NB4 (cell line): ENCODE results near the gene GABRR2.

ENCODE experiments used
- DNase-seq: peaks from one replicate; pipeline ENCODE4 v3.0.0; 2010; ENCODE audit warnings: low read depth
- H3K4me3 ChIP-seq: one replicate; pipeline ENCODE4 v1.5.1; 2011; ENCODE audit warnings: mild to moderate bottlenecking, low read depth, low read length, moderate library complexity
- MYC ChIP-seq: IDR thresholded peaks from 2 replicates; pipeline ENCODE4 v1.6.1; 2011; ENCODE audit warnings: low read depth, low read length
- POLR2A ChIP-seq: IDR thresholded peaks from 2 replicates; pipeline ENCODE4 v1.6.1; 2011; ENCODE audit warnings: mild to moderate bottlenecking; ENCODE audit not compliant: insufficient read length; ENCODE audit errors: extremely low read depth
- TF ChIP-seq, protein P1 (sequence below): IDR thresholded peaks from 2 replicates; pipeline ENCODE4 v1.6.1; 2011; ENCODE audit warnings: low read depth, low read length
- TF ChIP-seq, protein P2 (sequence below): IDR thresholded peaks from one replicate; pipeline ENCODE4 v1.5.1; 2012; ENCODE audit warnings: low read depth, low read length

Gene GABRR2

DNA sequence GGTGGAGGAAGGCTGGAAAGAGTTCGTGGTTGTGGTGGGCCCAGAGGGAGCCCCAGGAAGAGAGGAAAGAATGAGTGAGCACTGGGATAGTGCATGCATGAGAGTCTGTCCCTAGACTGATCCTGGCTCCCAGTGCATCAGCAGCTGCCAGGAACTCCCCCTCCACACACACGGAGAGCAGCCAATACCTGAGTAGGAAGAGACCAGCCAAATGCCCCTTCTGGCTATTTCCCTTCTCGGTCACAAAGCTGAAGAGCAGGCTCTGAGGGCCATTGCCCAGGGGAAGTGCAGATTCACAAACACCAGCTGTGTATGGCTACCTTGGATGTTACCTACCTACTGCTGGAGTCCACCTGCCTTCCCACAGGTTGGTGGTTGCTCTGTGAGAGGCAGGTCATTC lies 45.1 kb downstream of the GABRR2 start:
- H3K4me3 ChIP-seq = no peak overlapping the region
- TF ChIP-seq, protein P1, sequence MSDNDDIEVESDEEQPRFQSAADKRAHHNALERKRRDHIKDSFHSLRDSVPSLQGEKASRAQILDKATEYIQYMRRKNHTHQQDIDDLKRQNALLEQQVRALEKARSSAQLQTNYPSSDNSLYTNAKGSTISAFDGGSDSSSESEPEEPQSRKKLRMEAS = no peak
- TF ChIP-seq MYC = no peak
- TF ChIP-seq, protein P2, sequence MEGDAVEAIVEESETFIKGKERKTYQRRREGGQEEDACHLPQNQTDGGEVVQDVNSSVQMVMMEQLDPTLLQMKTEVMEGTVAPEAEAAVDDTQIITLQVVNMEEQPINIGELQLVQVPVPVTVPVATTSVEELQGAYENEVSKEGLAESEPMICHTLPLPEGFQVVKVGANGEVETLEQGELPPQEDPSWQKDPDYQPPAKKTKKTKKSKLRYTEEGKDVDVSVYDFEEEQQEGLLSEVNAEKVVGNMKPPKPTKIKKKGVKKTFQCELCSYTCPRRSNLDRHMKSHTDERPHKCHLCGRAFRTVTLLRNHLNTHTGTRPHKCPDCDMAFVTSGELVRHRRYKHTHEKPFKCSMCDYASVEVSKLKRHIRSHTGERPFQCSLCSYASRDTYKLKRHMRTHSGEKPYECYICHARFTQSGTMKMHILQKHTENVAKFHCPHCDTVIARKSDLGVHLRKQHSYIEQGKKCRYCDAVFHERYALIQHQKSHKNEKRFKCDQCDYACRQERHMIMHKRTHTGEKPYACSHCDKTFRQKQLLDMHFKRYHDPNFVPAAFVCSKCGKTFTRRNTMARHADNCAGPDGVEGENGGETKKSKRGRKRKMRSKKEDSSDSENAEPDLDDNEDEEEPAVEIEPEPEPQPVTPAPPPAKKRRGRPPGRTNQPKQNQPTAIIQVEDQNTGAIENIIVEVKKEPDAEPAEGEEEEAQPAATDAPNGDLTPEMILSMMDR = no peak
- TF ChIP-seq POLR2A = no peak
- no peak for DNase-seq

DNA sequence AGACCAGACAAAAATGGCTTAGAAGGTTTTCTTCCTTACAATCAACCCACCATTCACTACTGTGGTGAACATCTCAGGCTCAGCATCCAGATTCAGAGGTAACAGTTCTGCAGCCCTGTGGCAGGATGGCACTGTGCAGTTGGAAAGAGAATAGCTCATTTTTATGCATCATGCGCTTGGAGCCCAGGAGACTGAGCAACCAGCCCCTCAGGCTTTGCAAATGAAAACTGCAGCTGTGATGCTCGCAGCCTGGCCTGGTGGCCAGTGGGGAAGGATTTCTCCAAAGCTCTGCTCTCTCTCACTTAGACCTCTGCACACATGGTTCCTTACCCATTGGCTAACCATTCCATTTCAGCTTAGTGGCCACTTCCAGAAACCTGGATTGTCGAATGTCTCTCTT lies 45.8 kb downstream of the GABRR2 start:
- H3K4me3 ChIP-seq = no peak overlapping the region
- TF ChIP-seq POLR2A (no peak), MYC (no peak)
- TF ChIP-seq, protein P2 = no peak
- TF ChIP-seq, protein P1 = no peak
- DNase-seq = no peak

DNA sequence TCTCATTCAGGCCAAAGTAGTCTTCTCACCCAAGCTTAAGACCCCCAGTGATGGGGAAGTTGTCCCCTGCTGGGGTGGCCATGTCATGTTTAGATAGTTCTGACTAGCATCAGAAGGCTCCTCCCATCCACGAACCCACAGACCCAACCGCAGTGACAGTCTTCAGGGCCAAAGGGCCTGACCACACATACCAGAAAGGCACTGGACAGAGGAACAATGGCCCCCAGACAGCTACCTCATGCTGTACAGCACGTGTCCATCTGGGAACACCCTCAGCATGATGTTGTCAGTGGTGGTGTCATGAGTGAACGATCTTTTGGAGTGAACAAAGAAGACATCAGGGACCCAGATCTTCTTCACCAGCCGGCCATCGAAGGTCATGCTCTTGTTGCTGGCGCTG lies 46.3 kb downstream of the GABRR2 start:
- TF ChIP-seq, protein P1 = no peak
- no peak for TF ChIP-seq MYC
- TF ChIP-seq, protein P2 = no peak
- TF ChIP-seq POLR2A = no peak
- H3K4me3 ChIP-seq = no peak overlapping the region
- peak; percentile 20 for DNase-seq

DNA sequence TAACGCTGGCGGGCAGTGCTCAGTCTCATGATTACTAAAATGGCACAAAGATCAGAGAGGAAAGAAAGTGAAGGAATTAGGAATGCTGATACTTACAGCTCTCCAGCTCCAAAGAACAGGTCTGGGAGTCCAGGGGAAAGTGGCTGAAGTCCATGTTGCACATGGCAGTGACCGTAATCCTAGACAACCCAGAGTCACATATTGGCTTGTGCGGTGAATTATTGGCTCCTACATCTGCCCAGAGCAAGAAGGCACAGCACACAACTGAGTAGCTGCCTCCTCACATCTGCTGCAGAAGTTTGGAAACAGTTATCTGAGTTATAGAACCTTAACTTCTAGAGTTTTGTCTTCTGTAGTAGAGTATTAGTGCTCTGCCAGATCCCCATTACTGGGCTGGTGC lies 47.2 kb downstream of the GABRR2 start:
- TF ChIP-seq, protein P1 = no peak
- TF ChIP-seq, protein P2 = no peak
- no peak for TF ChIP-seq POLR2A
- DNase-seq = no peak
- no peak overlapping the region for H3K4me3 ChIP-seq

DNA sequence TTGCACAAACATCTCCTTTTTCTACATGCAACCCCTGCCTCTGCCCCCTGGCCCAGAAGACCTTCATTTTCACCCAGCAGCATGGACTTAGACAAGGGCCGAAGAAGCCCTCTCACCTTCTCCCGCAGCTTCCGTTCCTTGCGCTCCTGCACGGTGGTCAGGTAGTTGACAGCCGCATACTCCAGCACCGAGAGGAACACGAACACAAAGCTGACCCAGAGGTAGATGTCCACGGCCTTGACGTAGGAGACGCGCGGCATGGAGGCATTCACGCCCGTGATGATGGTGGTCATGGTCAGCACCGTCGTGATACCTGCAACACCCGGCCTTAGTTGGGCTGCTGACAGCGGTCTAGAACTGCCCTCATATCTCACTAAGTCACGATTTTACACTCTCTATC lies 50.8 kb downstream of the GABRR2 start:
- DNase-seq = no peak
- H3K4me3 ChIP-seq = no peak overlapping the region
- TF ChIP-seq, protein P2 = no peak
- TF ChIP-seq, protein P1 = no peak
- TF ChIP-seq MYC = no peak
- TF ChIP-seq POLR2A = no peak

DNA sequence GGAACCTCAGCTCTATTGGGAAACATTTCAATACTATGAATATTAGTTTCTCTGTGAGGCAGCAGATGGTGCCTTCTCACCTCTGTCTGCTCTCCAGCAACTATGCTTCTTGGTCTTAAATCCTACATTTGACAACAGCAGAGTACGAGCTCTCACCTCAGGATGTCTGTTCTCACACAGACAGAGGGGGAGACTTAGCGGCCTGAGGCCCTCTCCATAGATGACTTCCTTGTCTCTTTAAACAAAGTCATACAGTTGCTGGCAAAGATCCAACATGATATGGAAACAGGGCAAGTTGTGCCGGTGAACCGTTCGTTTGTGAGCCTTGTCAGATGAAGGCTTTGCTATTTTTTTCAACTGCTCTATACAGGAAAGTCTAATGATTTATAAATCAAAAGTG lies 54.3 kb downstream of the GABRR2 start:
- peak; percentile 45 for DNase-seq
- TF ChIP-seq, protein P1 = no peak
- no peak for TF ChIP-seq POLR2A
- TF ChIP-seq, protein P2 = no peak
- TF ChIP-seq MYC = no peak
- H3K4me3 ChIP-seq = no peak overlapping the region
